Adrenal gland (tissue), 12 donors: ENCODE measurements around the gene ZSCAN25. TPM values are rescaled to one million over a fixed set of nuclear protein-coding genes. Genes with fewer than 3 reads are reported as not detected.

Experiments used
- DNase-seq, 7 donors: peaks; one replicate each; pipeline ENCODE4 v3.0.0-alpha.2; 2019 to 2020
- H3K27ac ChIP-seq, 5 donors: fragments of 200-600 bp; sonication (generic) in 4 of 5; 1 replicate in 3 of 5; 2 replicates in 2 of 5; pipeline versions ENCODE4 v1.5.1 to v1.8.0; 2016 to 2020; ENCODE audit warnings: mild to moderate bottlenecking in 1 of 5
- H3K27me3 ChIP-seq: fragments of 200-600 bp; 2 replicates; pipeline ENCODE4 v1.8.0; 2021
- H3K36me3 ChIP-seq, 2 donors: fragments of 200-600 bp; replicated peaks in 1 of 2; 1 replicate in 1 of 2; 2 replicates in 1 of 2; pipeline versions ENCODE4 v1.5.1 to v1.8.0; 2018 to 2022
- H3K4me1 ChIP-seq, 2 donors: fragments of 200-600 bp; replicated peaks in 1 of 2; 1 replicate in 1 of 2; 2 replicates in 1 of 2; pipeline versions ENCODE4 v1.5.1 to v1.8.0; 2018 to 2021
- H3K4me3 ChIP-seq, 4 donors: fragments of 200-600 bp; sonication (generic) in 3 of 4; one replicate each; pipeline ENCODE4 v1.5.1; 2016 to 2018
- H3K9me3 ChIP-seq, 3 donors: fragments of 200-600 bp; sonication (generic) in 1 of 3; replicated peaks in 1 of 3; 1 replicate in 2 of 3; 2 replicates in 1 of 3; pipeline versions ENCODE4 v1.5.1 to v1.8.0; 2016 to 2021
- CTCF ChIP-seq, 6 experiments: fragments of 450-650 bp in 4 of 6; fragments of 200-600 bp in 2 of 6; sonication (generic) in 1 of 6; IDR thresholded peaks; 1 replicate in 5 of 6; 2 replicates in 1 of 6; pipeline versions ENCODE4 v1.5.1 to v1.8.0; 2016 to 2021; ENCODE audit warnings: antibody characterized with exemption in 6 of 6, mild to moderate bottlenecking in 2 of 6, moderate library complexity in 1 of 6
- POLR2A ChIP-seq, 2 donors: fragments of 450-650 bp; IDR thresholded peaks; one replicate each; pipeline ENCODE4 v1.6.1; 2017; ENCODE audit warnings: antibody characterized with exemption in 2 of 2, mild to moderate bottlenecking in 2 of 2, moderate library complexity in 1 of 2
- WGBS, 4 donors: extraction: QIAGEN DNeasy Blood & Tissue Kit in 2 of 4; methylation state at CpG; one replicate each; pipeline versions ENCODE4 v1.1.5 to v1.1.7; 2013 to 2017; 5-methylcytosine and 5-hydroxymethylcytosine counted together
- intact Hi-C, 2 donors: fragments of 100-400 bp; cut with DNase I; formaldehyde crosslinking; loops; one replicate each; pipeline versions ENCODE4 v1.14.1 to v1.15.0; 2022 to 2023
- polyA plus RNA-seq, 3 donors: library from polyadenylated mRNA; stranded (reverse); fragments of 200-250 nt in 2 of 3; fragments of 350-450 nt in 1 of 3; fragmentation: Illumina TruSeq in 1 of 3; extraction: RNeasy Lipid Tissue Mini Kit (QIAGEN cat#74804) in 1 of 3; gene quantifications; one replicate each; pipeline ENCODE4 v1.2.3, GENCODE V29; 2013 to 2014
- total RNA-seq, 9 donors: library from RNA; depleted of rRNA in 4 of 9; stranded (reverse); fragments of >200 nt in 4 of 9; fragments of 120-200 nt in 1 of 9; fragmentation: NEBNext Ultra II Directional in 1 of 9; extraction: Animal tissue kit (Norgen Biotek cat#: 25700) in 1 of 9; gene quantifications; one replicate each; pipeline versions ENCODE4 v1.1.0 to v1.2.4, GENCODE V29; 2013 to 2023
- donor health status: healthy with polysubstance abuse.
- donor health status: Bipolar disorder and iron deficiency.
- donor health status: DM: yes; HTN: yes; CAD: no.
- donor health status: DM: no; HTN: no; CAD: no.
- donor health status: DM: no; HTN: no; CAD: no.
- donor health status: DM: yes; HTN: yes; CAD: no.

The ZSCAN25 gene
- total and polyA plus RNA-seq, 12 donors = 5.4 to 18.4 (median 13.8) TPM

- Histone ChIP-seq H3K27me3 (no peaks in the 10 kb centered on the region), H3K9me3 (no peaks in the 10 kb centered on the region), H3K4me1 (peaks cover 12 to 18% of the 10 kb centered on the region in 2 donors), H3K4me3 (no peak overlapping the region), H3K27ac (no peak overlapping the region), H3K36me3 (peaks cover 0 to 56% of the 10 kb centered on the region in 2 donors)
- WGBS, 4 donors = 79 to 85% (median 83%) methylated on average over 3 of the region's 3 CpGs
- intact Hi-C loops = no loop called here
- DNase-seq = peak in 1 of 7 donors; percentile 44
- no peak for TF ChIP-seq CTCF (IDR thresholded peaks at IDR 0.05)
- no peak for TF ChIP-seq POLR2A (IDR thresholded peaks at IDR 0.05)
Measured at GRCh38 chr7:99618726-99619125, 2.0 kb downstream of the ZSCAN25 start.

- 94 to 97% (median 96%) methylated on average over 10 to 18 of the region's 18 CpGs for WGBS, 4 donors
- H3K4me1 ChIP-seq = peaks cover 12 to 18% of the 10 kb centered on the region in 2 donors
- H3K27me3 ChIP-seq = no peaks in the 10 kb centered on the region
- TF ChIP-seq POLR2A (IDR thresholded peaks at IDR 0.05) (no peak), CTCF (IDR thresholded peaks at IDR 0.05) (no peak)
- H3K27ac ChIP-seq = no peak overlapping the region
- no peaks in the 10 kb centered on the region for H3K9me3 ChIP-seq
- DNase-seq = peak in 1 of 7 donors; percentile 39
- intact Hi-C loops = no loop called here
- H3K4me3 ChIP-seq = no peak overlapping the region
- peaks cover 0 to 65% of the 10 kb centered on the region in 2 donors for H3K36me3 ChIP-seq
Measured at GRCh38 chr7:99619571-99620130, 2.9 kb downstream of the ZSCAN25 start.

GRCh38 chr7:99621271-99621670 is 4.5 kb downstream of the ZSCAN25 start:
- Histone ChIP-seq H3K36me3 (peaks cover 0 to 81% of the 10 kb centered on the region in 2 donors), H3K4me1 (peaks cover 12 to 18% of the 10 kb centered on the region in 2 donors), H3K4me3 (no peak overlapping the region), H3K27ac (no peak overlapping the region), H3K9me3 (no peaks in the 10 kb centered on the region), H3K27me3 (no peaks in the 10 kb centered on the region)
- no peak for TF ChIP-seq CTCF (IDR thresholded peaks at IDR 0.05)
- intact Hi-C loops = no loop called here
- DNase-seq = peak in 1 of 7 donors; percentile 37
- WGBS, 4 donors = 78 to 82% (median 80%) methylated on average over 5 of the region's 5 CpGs

GRCh38 chr7:99622596-99622995 is 5.8 kb downstream of the ZSCAN25 start:
- no peak overlapping the region for H3K4me3 ChIP-seq
- peak in 1 of 7 donors; percentile 29 for DNase-seq
- peaks cover 0 to 94% of the 10 kb centered on the region in 2 donors for H3K36me3 ChIP-seq
- H3K27me3 ChIP-seq = no peaks in the 10 kb centered on the region
- TF ChIP-seq POLR2A (IDR thresholded peaks at IDR 0.05) (no peak), CTCF (IDR thresholded peaks at IDR 0.05) (no peak)
- no peak overlapping the region for H3K27ac ChIP-seq
- H3K9me3 ChIP-seq = no peaks in the 10 kb centered on the region
- peaks cover 9 to 14% of the 10 kb centered on the region in 2 donors for H3K4me1 ChIP-seq
- intact Hi-C loops = no loop called here
- WGBS, 4 donors = 88 to 96% (median 90%) methylated on average over 10 of the region's 10 CpGs
